ENCODE data around the gene UTS2R. TPM values are rescaled to one million over a fixed set of nuclear protein-coding genes. Genes with fewer than 3 reads are reported as not detected.

Gene UTS2R
- polyA plus RNA-seq, 3 donors: not detected

DNA sequence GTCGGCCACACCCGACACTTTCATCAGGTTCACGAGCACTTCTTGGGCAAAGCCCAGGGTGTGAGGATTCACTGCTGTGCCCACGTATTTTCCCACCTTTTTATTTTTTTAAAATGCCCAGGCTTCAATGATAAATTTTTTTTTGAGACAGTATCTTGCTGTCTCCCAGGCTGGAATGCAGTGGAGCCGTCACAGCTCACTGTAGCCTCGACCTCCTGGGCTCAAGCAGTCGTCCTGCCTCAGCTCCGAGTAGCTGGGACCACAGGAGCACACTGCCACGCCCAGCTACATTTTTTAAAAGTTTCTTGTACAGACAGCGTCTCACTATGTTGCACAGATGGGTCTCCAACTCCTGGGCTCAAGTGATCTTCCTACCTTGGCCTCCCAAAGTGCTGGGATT, 17.8 kb downstream of the UTS2R start:
- H3K4me3 ChIP-seq (replicated peaks in 1 of 3; ENCODE audit: low read depth in 2 of 3, low read length in 3 of 3): no peak overlapping the region
- DNase-seq: no peak
- TF ChIP-seq, protein P1, sequence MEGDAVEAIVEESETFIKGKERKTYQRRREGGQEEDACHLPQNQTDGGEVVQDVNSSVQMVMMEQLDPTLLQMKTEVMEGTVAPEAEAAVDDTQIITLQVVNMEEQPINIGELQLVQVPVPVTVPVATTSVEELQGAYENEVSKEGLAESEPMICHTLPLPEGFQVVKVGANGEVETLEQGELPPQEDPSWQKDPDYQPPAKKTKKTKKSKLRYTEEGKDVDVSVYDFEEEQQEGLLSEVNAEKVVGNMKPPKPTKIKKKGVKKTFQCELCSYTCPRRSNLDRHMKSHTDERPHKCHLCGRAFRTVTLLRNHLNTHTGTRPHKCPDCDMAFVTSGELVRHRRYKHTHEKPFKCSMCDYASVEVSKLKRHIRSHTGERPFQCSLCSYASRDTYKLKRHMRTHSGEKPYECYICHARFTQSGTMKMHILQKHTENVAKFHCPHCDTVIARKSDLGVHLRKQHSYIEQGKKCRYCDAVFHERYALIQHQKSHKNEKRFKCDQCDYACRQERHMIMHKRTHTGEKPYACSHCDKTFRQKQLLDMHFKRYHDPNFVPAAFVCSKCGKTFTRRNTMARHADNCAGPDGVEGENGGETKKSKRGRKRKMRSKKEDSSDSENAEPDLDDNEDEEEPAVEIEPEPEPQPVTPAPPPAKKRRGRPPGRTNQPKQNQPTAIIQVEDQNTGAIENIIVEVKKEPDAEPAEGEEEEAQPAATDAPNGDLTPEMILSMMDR (IDR thresholded peaks at IDR 0.05): no peak
- no peak overlapping the region for H3K4me2 ChIP-seq (replicated peaks; ENCODE audit: extremely low read depth, low read length, poor library complexity, severe bottlenecking)
- no peaks in the 10 kb centered on the region for H3K79me2 ChIP-seq (ENCODE audit: insufficient read depth, low read length)
- H2AFZ ChIP-seq (ENCODE audit: insufficient read depth, low read depth, low read length, poor library complexity, severe bottlenecking): no peak overlapping the region
- Mint-ChIP-seq H3K36me3 (peaks cover 23 to 30% of the 10 kb centered on the region in 2 donors), H3K4me1 (peaks cover 14% of the 10 kb centered on the region), H3K9me3 (peaks cover 0 to 6% (median 0%) of the 10 kb centered on the region in 7 donors), H3K27me3 (ENCODE audit: low read depth in 3 of 3) (peaks cover 13 to 37% (median 33%) of the 10 kb centered on the region in 3 donors), H3K4me3 (no peak overlapping the region), H3K27ac (no peak overlapping the region)
- no peak overlapping the region for H3K27ac ChIP-seq (ENCODE audit: low read depth in 1 of 2, low read length in 2 of 2)
- H3K36me3 ChIP-seq (replicated peaks in 1 of 2; ENCODE audit: control insufficient read depth in 1 of 2, insufficient read depth in 2 of 2, low read length in 2 of 2): peaks cover 0 to 20% of the 10 kb centered on the region in 2 donors
- peaks cover 0 to 27% of the 10 kb centered on the region in 2 donors for H3K27me3 ChIP-seq (ENCODE audit: control insufficient read depth in 2 of 2, insufficient read depth in 2 of 2, low read length in 2 of 2)
- WGBS (ENCODE audit: insufficient coverage): 93% methylated on average over 8 of the region's 10 CpGs
- intact Hi-C loops (cut with micrococcal nuclease): no loop called here
- no peaks in the 10 kb centered on the region for H3K9me3 ChIP-seq (replicated peaks in 1 of 2; ENCODE audit: control insufficient read depth in 1 of 2, insufficient read depth in 1 of 2, low read length in 2 of 2)
- no peaks in the 10 kb centered on the region for H4K20me1 ChIP-seq (ENCODE audit: insufficient read depth, low read length)
- H3K4me1 ChIP-seq (ENCODE audit: control insufficient read depth in 1 of 2, insufficient read depth in 2 of 2, low read length in 2 of 2): peaks cover 10 to 11% of the 10 kb centered on the region in 2 donors
- H3K9ac ChIP-seq (ENCODE audit: insufficient read depth, low read length, poor library complexity, severe bottlenecking): no peak overlapping the region

- H3K27ac Mint-ChIP-seq: no peak overlapping the region
- H3K27me3 ChIP-seq (ENCODE audit: control insufficient read depth in 2 of 2, insufficient read depth in 2 of 2, low read length in 2 of 2): peaks cover 0 to 19% of the 10 kb centered on the region in 2 donors
- TF ChIP-seq, protein P1 (IDR thresholded peaks at IDR 0.05): no peak
Observed at GRCh38 chr17:82390015-82390859, 18.7 kb downstream of the UTS2R start.

More at GRCh38 chr17:82390015-82390859, 18.7 kb downstream of the UTS2R start:
- no peak for DNase-seq
- H3K27me3 Mint-ChIP-seq (ENCODE audit: low read depth in 3 of 3): peaks cover 13 to 28% (median 26%) of the 10 kb centered on the region in 3 donors
- Histone ChIP-seq H3K9me3 (replicated peaks in 1 of 2; ENCODE audit: control insufficient read depth in 1 of 2, insufficient read depth in 1 of 2, low read length in 2 of 2) (no peaks in the 10 kb centered on the region), H3K4me2 (replicated peaks; ENCODE audit: extremely low read depth, low read length, poor library complexity, severe bottlenecking) (no peak overlapping the region), H3K79me2 (ENCODE audit: insufficient read depth, low read length) (no peaks in the 10 kb centered on the region), H3K27ac (ENCODE audit: low read depth in 1 of 2, low read length in 2 of 2) (no peak overlapping the region), H2AFZ (ENCODE audit: insufficient read depth, low read depth, low read length, poor library complexity, severe bottlenecking) (no peak overlapping the region), H3K4me1 (ENCODE audit: control insufficient read depth in 1 of 2, insufficient read depth in 2 of 2, low read length in 2 of 2) (peaks cover 10 to 11% of the 10 kb centered on the region in 2 donors), H3K36me3 (replicated peaks in 1 of 2; ENCODE audit: control insufficient read depth in 1 of 2, insufficient read depth in 2 of 2, low read length in 2 of 2) (peaks cover 0 to 20% of the 10 kb centered on the region in 2 donors), H3K9ac (ENCODE audit: insufficient read depth, low read length, poor library complexity, severe bottlenecking) (no peak overlapping the region), H4K20me1 (ENCODE audit: insufficient read depth, low read length) (no peaks in the 10 kb centered on the region), H3K4me3 (replicated peaks in 1 of 3; ENCODE audit: low read depth in 2 of 3, low read length in 3 of 3) (no peak overlapping the region)
- intact Hi-C loops (cut with micrococcal nuclease): no loop called here
- peaks cover 0 to 6% (median 0%) of the 10 kb centered on the region in 7 donors for H3K9me3 Mint-ChIP-seq
- no peak overlapping the region for H3K4me3 Mint-ChIP-seq
- 95% methylated on average over 26 of the region's 34 CpGs for WGBS (ENCODE audit: insufficient coverage)
- H3K36me3 Mint-ChIP-seq: peaks cover 23 to 37% of the 10 kb centered on the region in 2 donors
- peaks cover 14% of the 10 kb centered on the region for H3K4me1 Mint-ChIP-seq

Measured in CD14-positive monocyte (primary cell).